Fibroblast of lung (primary cell): ENCODE results near the gene WHRN. TPM values are rescaled to one million over a fixed set of nuclear protein-coding genes. Genes with fewer than 3 reads are reported as not detected.
A peak's percentile ranks its signal among the peaks of the same experiment; 100 is the strongest.

ENCODE experiments used
- DNase-seq, 2 donors: peaks; one replicate each; pipeline versions ENCODE4 v3.0.0 to v3.0.0-alpha.2; 2010; ENCODE audit warnings: low read depth in 2 of 2
- H2AFZ ChIP-seq: 2 replicates; pipeline ENCODE4 v1.5.1; 2012; ENCODE audit warnings: low read length, control low read depth, inconsistent platforms
- H3K27ac ChIP-seq: 2 replicates; pipeline ENCODE4 v1.5.1; 2011; ENCODE audit warnings: low read length, control low read depth; ENCODE audit not compliant: insufficient read depth
- H3K27me3 ChIP-seq: 2 replicates; pipeline ENCODE4 v1.5.1; 2011; ENCODE audit warnings: mild to moderate bottlenecking, low read length; ENCODE audit not compliant: control insufficient read depth, insufficient read depth
- H3K36me3 ChIP-seq: 2 replicates; pipeline ENCODE4 v1.5.1; 2011; ENCODE audit warnings: low read length; ENCODE audit not compliant: control insufficient read depth, insufficient read depth
- H3K4me1 ChIP-seq: 2 replicates; pipeline ENCODE4 v1.5.1; 2011; ENCODE audit warnings: low read length; ENCODE audit not compliant: control insufficient read depth, insufficient read depth; ENCODE audit errors: extremely low read depth
- H3K4me2 ChIP-seq: 2 replicates; pipeline ENCODE4 v1.5.1; 2011; ENCODE audit warnings: low read length, control low read depth; ENCODE audit not compliant: insufficient read depth; ENCODE audit errors: extremely low read depth
- H3K4me3 ChIP-seq, 4 experiments: fragments of 200-600 bp in 1 of 4; sonication (generic) in 1 of 4; replicated peaks in 1 of 4; 2 replicates each; pipeline ENCODE4 v1.5.1; 2011 to 2016; ENCODE audit warnings: low read length in 4 of 4, low read depth in 3 of 4, mild to moderate bottlenecking in 3 of 4, control low read depth in 2 of 4, inconsistent platforms in 1 of 4, mixed read lengths in 1 of 4; ENCODE audit not compliant: insufficient read depth in 1 of 4; ENCODE audit errors: control extremely low read depth in 1 of 4
- H3K79me2 ChIP-seq: 2 replicates; pipeline ENCODE4 v1.5.1; 2012; ENCODE audit warnings: mild to moderate bottlenecking, low read length, inconsistent platforms; ENCODE audit not compliant: control insufficient read depth, insufficient read depth
- H3K9ac ChIP-seq: 2 replicates; pipeline ENCODE4 v1.5.1; 2011; ENCODE audit warnings: mild to moderate bottlenecking, low read length, control low read depth; ENCODE audit not compliant: insufficient read depth
- H3K9me3 ChIP-seq: 2 replicates; pipeline ENCODE4 v1.5.1; 2012; ENCODE audit warnings: low read depth, low read length; ENCODE audit not compliant: control insufficient read depth, insufficient read depth
- H4K20me1 ChIP-seq: 2 replicates; pipeline ENCODE4 v1.5.1; 2011; ENCODE audit warnings: low read length; ENCODE audit not compliant: control insufficient read depth, insufficient read depth; ENCODE audit errors: extremely low read depth
- EZH2 ChIP-seq: IDR thresholded peaks from 2 replicates; pipeline ENCODE4 v1.5.1; 2012; ENCODE audit warnings: low read length, control low read depth, mild to moderate bottlenecking; ENCODE audit errors: missing control alignments
- polyA plus RNA-seq, 2 donors: library from polyadenylated mRNA; depleted of rRNA in 1 of 2; stranded (reverse) in 1 of 2; unstranded in 1 of 2; fragments of >200 nt; gene quantifications; 2 replicates each; pipeline ENCODE4 v1.2.1, GENCODE V29; 2011 to 2012; ENCODE audit warnings: missing spikeins in 1 of 2
- total RNA-seq: library from RNA; depleted of rRNA; stranded (reverse); fragments of >200 nt; gene quantifications from 2 replicates; pipeline ENCODE4 v1.2.1, GENCODE V29; 2014
- TF ChIP-seq, protein P1 (sequence below), 2 donors: IDR thresholded peaks in 1 of 2; conservative IDR thresholded peaks in 1 of 2; 1 replicate in 1 of 2; 2 replicates in 1 of 2; pipeline ENCODE4 v1.5.1; 2011 to 2012; ENCODE audit warnings: low read length in 2 of 2, control low read depth in 1 of 2, inconsistent platforms in 1 of 2, low read depth in 1 of 2, mild to moderate bottlenecking in 1 of 2

Gene WHRN
- total and polyA plus RNA-seq, 2 donors (not counting 1 experiment from before 2014, with no cell fraction given): 0.16 to 1.8 TPM

DNA sequence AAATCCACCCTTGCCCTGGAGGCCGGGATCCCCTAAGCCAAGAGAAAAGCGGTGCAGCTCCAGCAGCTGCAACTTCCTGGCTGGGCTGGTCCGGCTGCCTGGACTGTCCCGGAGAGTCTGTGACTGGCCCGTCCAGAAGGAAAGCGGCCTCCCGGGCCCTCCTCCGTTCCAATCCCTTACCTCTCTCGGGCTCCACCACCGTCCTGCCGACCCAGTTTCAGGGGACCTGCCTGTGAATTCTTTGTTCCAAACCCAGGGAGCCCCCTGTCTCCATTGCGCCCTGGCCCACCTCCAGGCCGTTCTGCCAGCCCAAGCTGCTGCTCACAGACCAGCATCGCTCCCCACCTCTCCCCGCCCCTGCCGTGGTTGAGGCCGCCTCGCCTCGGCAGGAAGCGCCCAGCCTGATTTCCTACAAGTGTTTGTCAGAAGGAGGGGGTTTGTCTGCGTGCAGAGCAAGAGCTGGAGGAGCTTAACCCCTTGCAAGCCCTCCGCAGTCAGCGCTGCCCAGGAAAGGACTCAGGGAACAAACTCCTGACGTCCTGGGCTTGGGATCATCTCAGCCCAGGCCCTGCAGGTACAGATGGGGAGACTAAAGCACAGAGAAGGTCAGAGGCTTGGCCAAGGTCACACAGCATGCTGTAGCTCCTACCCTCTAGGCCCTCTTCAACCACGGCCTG is 117.5 kb downstream of the WHRN start, which contains the start of gene AKNA:
TSS of gene AKNA (minus strand) at position 303 of the 677 bp plus-strand sequence. CDS start 6,649 bp downstream, outside the sequence.
- peak within 1 kb of the TSS; percentile 72 for H3K27ac ChIP-seq
- no peaks in the 10 kb centered on the region for H4K20me1 ChIP-seq
- peak within 1 kb of the TSS; percentile 67 for H3K9ac ChIP-seq
- H3K36me3 ChIP-seq: no peaks in the 10 kb centered on the region
- H3K4me2 ChIP-seq: peak within 1 kb of the TSS; percentile 100
- DNase-seq: peak; percentile 77 to 82
- H2AFZ ChIP-seq: peak within 1 kb of the TSS; percentile 86
- no peaks in the 10 kb centered on the region for H3K9me3 ChIP-seq
- peak within 1 kb of the TSS; percentile 61 to 80 (median 69) for H3K4me3 ChIP-seq
- H3K79me2 ChIP-seq: peaks cover 12% of the 10 kb centered on the region
- TF ChIP-seq, protein P1, sequence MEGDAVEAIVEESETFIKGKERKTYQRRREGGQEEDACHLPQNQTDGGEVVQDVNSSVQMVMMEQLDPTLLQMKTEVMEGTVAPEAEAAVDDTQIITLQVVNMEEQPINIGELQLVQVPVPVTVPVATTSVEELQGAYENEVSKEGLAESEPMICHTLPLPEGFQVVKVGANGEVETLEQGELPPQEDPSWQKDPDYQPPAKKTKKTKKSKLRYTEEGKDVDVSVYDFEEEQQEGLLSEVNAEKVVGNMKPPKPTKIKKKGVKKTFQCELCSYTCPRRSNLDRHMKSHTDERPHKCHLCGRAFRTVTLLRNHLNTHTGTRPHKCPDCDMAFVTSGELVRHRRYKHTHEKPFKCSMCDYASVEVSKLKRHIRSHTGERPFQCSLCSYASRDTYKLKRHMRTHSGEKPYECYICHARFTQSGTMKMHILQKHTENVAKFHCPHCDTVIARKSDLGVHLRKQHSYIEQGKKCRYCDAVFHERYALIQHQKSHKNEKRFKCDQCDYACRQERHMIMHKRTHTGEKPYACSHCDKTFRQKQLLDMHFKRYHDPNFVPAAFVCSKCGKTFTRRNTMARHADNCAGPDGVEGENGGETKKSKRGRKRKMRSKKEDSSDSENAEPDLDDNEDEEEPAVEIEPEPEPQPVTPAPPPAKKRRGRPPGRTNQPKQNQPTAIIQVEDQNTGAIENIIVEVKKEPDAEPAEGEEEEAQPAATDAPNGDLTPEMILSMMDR (conservative IDR thresholded peaks at IDR 0.05 in 1 of 2, IDR thresholded peaks at IDR 0.05 in 1 of 2; ENCODE audit: low read depth in 1 of 2, low read length in 2 of 2): no peak
- no peak for TF ChIP-seq EZH2
- H3K4me1 ChIP-seq: peaks cover 33% of the 10 kb centered on the region
- no peaks in the 10 kb centered on the region for H3K27me3 ChIP-seq

DNA sequence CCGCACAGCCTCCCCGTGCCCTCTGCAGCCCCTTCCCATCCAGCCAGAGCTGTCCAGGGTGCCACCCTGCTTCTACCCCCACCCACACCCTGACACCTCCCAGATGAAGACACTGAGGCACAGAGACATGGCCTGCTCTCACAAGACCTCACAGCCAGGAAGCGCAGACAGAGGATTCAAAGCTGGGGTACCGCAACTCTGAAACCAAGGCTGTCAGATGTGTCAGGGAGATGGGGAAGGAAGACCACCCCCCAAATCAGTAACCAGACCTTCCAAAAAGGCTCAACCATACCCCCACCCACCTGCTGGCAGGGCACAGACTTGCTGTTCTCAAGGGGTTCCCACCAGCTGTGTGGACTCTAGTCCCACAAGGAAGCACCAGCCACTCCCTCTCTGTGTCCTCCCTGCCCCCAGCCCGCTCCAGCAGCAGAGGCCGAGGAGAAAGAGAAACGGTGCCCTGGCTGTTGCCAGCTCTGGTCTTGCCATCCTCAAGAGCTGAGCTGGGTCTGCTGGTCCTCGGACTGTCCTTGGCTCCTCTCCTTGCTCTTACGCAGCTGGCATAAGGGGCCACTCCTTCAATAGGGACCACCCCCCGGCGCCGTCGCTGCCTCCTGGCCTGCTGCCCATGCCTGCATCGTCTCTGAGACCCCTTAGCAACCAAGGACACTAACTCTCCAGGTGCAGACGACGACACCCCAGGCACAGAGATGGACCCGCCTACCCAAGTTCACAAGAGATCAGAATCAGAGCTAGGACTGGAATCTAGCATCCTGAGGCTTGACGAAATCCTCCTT is 118.2 kb downstream of the WHRN start:
- no peaks in the 10 kb centered on the region for H3K36me3 ChIP-seq

DNA sequence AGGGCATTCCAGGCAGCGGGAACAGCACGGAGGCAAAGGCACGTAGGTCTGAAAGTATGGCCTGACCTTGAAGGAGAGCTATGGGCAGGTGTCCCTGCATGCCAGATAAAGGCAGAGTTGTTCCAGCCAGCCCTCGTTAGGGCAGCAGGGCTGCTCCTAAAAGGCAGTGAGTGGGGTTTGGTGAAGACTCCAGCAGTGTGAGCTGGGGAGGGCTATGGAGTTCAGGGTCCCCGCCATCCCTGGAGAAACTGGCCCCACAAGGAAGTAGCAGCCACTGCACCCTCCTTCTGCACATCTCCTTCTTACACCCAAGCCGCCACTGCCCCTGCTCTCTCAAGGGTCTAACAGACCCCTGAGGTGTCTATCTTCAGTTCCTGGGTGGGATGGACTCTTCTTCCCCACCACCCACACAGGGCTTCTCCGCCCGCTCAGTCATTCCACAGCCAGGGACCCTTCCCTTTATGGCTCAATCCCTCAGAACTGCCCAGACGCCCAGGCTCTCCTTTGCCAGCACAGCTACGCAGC is 118.8 kb downstream of the WHRN start:
- H4K20me1 ChIP-seq: no peaks in the 10 kb centered on the region
- H3K27ac ChIP-seq: peak overlapping the region; percentile 72
- peak overlapping the region; percentile 67 for H3K9ac ChIP-seq
- no peaks in the 10 kb centered on the region for H3K27me3 ChIP-seq
- no peak for DNase-seq
- no peak overlapping the region for H2AFZ ChIP-seq
- TF ChIP-seq EZH2: no peak
- H3K36me3 ChIP-seq: no peaks in the 10 kb centered on the region
- H3K4me3 ChIP-seq: peak overlapping the region; percentile 61 to 80 (median 69)
- peaks cover 36% of the 10 kb centered on the region for H3K4me1 ChIP-seq
- peak overlapping the region; percentile 100 for H3K4me2 ChIP-seq
- H3K79me2 ChIP-seq: peaks cover 12% of the 10 kb centered on the region
- H3K9me3 ChIP-seq: no peaks in the 10 kb centered on the region

More for the DNA sequence above, 118.2 kb downstream of the WHRN start:
- no peak for TF ChIP-seq EZH2
- Histone ChIP-seq H3K27ac (peak overlapping the region; percentile 72), H3K4me3 (peak overlapping the region; percentile 61 to 80 (median 69)), H3K4me1 (peaks cover 36% of the 10 kb centered on the region), H3K9me3 (no peaks in the 10 kb centered on the region), H3K9ac (peak overlapping the region; percentile 67), H4K20me1 (no peaks in the 10 kb centered on the region), H3K79me2 (peaks cover 12% of the 10 kb centered on the region), H3K27me3 (no peaks in the 10 kb centered on the region), H2AFZ (peak overlapping the region; percentile 86), H3K4me2 (peak overlapping the region; percentile 100)
- DNase-seq: peak; percentile 12 to 34
